ENCODE results near the gene TENM4.
"Not testable (repeated sequence)": the region's sequence is repeated elsewhere in the genome, so short reads cannot be mapped to it uniquely, and the experiment has no call there.

Gene TENM4

GRCh38 chr11:78828676-78829075, 612.2 kb downstream of the TENM4 start:
- no peak for DNase-seq

- not testable (repeated sequence) for DNase-seq
These were observed 613.5 kb downstream of the TENM4 start for GRCh38 chr11:78827291-78827690.

- no peak for DNase-seq
These were observed 615.2 kb downstream of the TENM4 start for GRCh38 chr11:78825591-78826020.

GRCh38 chr11:78823588-78823987, 617.2 kb downstream of the TENM4 start:
- no peak for DNase-seq

GRCh38 chr11:78822931-78823423, 617.9 kb downstream of the TENM4 start:
- no peak for DNase-seq

- no peak for DNase-seq
These were observed 619.2 kb downstream of the TENM4 start for GRCh38 chr11:78821371-78822306.

- DNase-seq: no peak
These were observed 620.1 kb downstream of the TENM4 start for GRCh38 chr11:78820741-78821140.

GRCh38 chr11:78818201-78818600, 622.6 kb downstream of the TENM4 start:
- DNase-seq: no peak

GRCh38 chr11:78815831-78816230, 625.0 kb downstream of the TENM4 start:
- DNase-seq: no peak

GRCh38 chr11:78812513-78813293, 628.1 kb downstream of the TENM4 start:
- no peak for DNase-seq

- no peak for DNase-seq
These were observed 630.2 kb downstream of the TENM4 start for GRCh38 chr11:78810559-78811009.

GRCh38 chr11:78809931-78810541, 630.8 kb downstream of the TENM4 start:
- no peak for DNase-seq

GRCh38 chr11:78808923-78809322, 631.9 kb downstream of the TENM4 start:
- DNase-seq: no peak

GRCh38 chr11:78807351-78807750, 633.5 kb downstream of the TENM4 start:
- no peak for DNase-seq

GRCh38 chr11:78806214-78807004, 634.4 kb downstream of the TENM4 start:
- DNase-seq: no peak

GRCh38 chr11:78804991-78805390, 635.8 kb downstream of the TENM4 start:
- no peak for DNase-seq

- no peak for DNase-seq
These were observed 636.8 kb downstream of the TENM4 start for GRCh38 chr11:78803995-78804394.

- DNase-seq: no peak
These were observed 638.6 kb downstream of the TENM4 start for GRCh38 chr11:78802058-78802761.

GRCh38 chr11:78801161-78801884, 639.5 kb downstream of the TENM4 start:
- DNase-seq: no peak

GRCh38 chr11:78800756-78801155, 640.1 kb downstream of the TENM4 start:
- DNase-seq: no peak

Data from stimulated activated CD8-positive, alpha-beta memory T cell treated with anti-CD3 and anti-CD28 coated beads, Interleukin-4, amount 100 ng/mL, for 48 hours (primary cell).